WTC11 (cell line): Measurements from ENCODE around the gene PRPF8. TPM values are rescaled to one million over a fixed set of nuclear protein-coding genes. Genes with fewer than 3 reads are reported as not detected.

Source experiments
- ATAC-seq: fragments of 200-7000 bp; cut with Tn5 transposase; 2 replicates; pipeline ENCODE4 v1.10.0; 2021; ENCODE audit warnings: mild to moderate bottlenecking, moderate library complexity
- CTCF ChIA-PET: fragments of 300-600 bp; sonication (Branson Sonifier 250); formaldehyde crosslinking; loops from one replicate; lab custom pipeline; 2021; ENCODE audit warnings: antibody characterized with exemption; lab: Charles Lee
- POLR2A ChIA-PET: fragments of 350-600 bp; sonication (Branson Sonifier 250); formaldehyde crosslinking; loops from one replicate; lab custom pipeline; 2021; ENCODE audit warnings: antibody characterized with exemption; lab: Charles Lee
- DNase-seq: peaks from one replicate; pipeline ENCODE4 v3.0.0; 2021; ENCODE audit warnings: low spot score
- H3K27ac Mint-ChIP-seq: 2 replicates; pipeline ENCODE4 v1.8.0; 2021; ENCODE audit warnings: mixed read lengths
- H3K27me3 Mint-ChIP-seq: 2 replicates; pipeline ENCODE4 v1.8.0; 2021; ENCODE audit warnings: low read depth, mild to moderate bottlenecking, moderate library complexity, mixed read lengths
- H3K36me3 Mint-ChIP-seq: 2 replicates; pipeline ENCODE4 v1.8.0; 2021; ENCODE audit warnings: mixed read lengths
- H3K4me1 Mint-ChIP-seq: 2 replicates; pipeline ENCODE4 v1.8.0; 2022; ENCODE audit warnings: mixed read lengths
- H3K4me3 Mint-ChIP-seq: 2 replicates; pipeline ENCODE4 v1.8.0; 2021; ENCODE audit warnings: mild to moderate bottlenecking, moderate library complexity, mixed read lengths
- H3K9me3 Mint-ChIP-seq: 2 replicates; pipeline ENCODE4 v1.8.0; 2021; ENCODE audit warnings: mixed read lengths
- ATF1 ChIP-seq: sonication (generic); formaldehyde crosslinking; IDR thresholded peaks from 2 replicates; pipeline ENCODE4 v1.8.1; 2023; ENCODE audit warnings: mild to moderate bottlenecking, moderate library complexity, missing genetic modification reagents
- ATF3 ChIP-seq: sonication (generic); formaldehyde crosslinking; conservative IDR thresholded peaks from 2 replicates; pipeline ENCODE4 v1.8.1; 2022; ENCODE audit warnings: mild to moderate bottlenecking, missing genetic modification reagents
- CBFB ChIP-seq: sonication (generic); formaldehyde crosslinking; IDR thresholded peaks from 2 replicates; pipeline ENCODE4 v1.8.1; 2022; ENCODE audit warnings: mild to moderate bottlenecking, low read depth, missing genetic modification reagents
- E2F4 ChIP-seq: sonication (generic); formaldehyde crosslinking; IDR thresholded peaks from 2 replicates; pipeline ENCODE4 v1.8.1; 2022; ENCODE audit warnings: low read depth, mild to moderate bottlenecking, moderate library complexity, missing genetic modification reagents, borderline replicate concordance
- FOXK1 ChIP-seq: sonication (generic); formaldehyde crosslinking; IDR thresholded peaks from 2 replicates; pipeline ENCODE4 v1.8.0; 2022; ENCODE audit warnings: mild to moderate bottlenecking, moderate library complexity, missing genetic modification reagents
- FOXP1 ChIP-seq: sonication (generic); formaldehyde crosslinking; IDR thresholded peaks from 2 replicates; pipeline ENCODE4 v1.8.0; 2022; ENCODE audit warnings: missing genetic modification reagents, mild to moderate bottlenecking, moderate library complexity, borderline replicate concordance
- GRHL2 ChIP-seq: fragments of 250-450 bp; sonication (Bioruptor Pico); IDR thresholded peaks from 2 replicates; pipeline ENCODE4 v1.8.0; 2022; ENCODE audit warnings: mild to moderate bottlenecking, moderate library complexity; ENCODE audit not compliant: insufficient replicate concordance, severe bottlenecking
- HMGXB4 ChIP-seq: sonication (generic); formaldehyde crosslinking; IDR thresholded peaks from 2 replicates; pipeline ENCODE4 v1.8.1; 2023; ENCODE audit warnings: mild to moderate bottlenecking, moderate library complexity, missing genetic modification reagents
- JAZF1 ChIP-seq: fragments of 250-450 bp; sonication (Bioruptor Pico); IDR thresholded peaks from 2 replicates; pipeline ENCODE4 v1.9.0; 2021; ENCODE audit warnings: moderate library complexity, mild to moderate bottlenecking, inconsistent platforms
- KAT7 ChIP-seq: sonication (generic); formaldehyde crosslinking; IDR thresholded peaks from 2 replicates; pipeline ENCODE4 v1.8.1; 2023; ENCODE audit warnings: missing genetic modification reagents, mild to moderate bottlenecking, borderline replicate concordance
- MYBL2 ChIP-seq: sonication (generic); formaldehyde crosslinking; IDR thresholded peaks from 2 replicates; pipeline ENCODE4 v1.8.1; 2023; ENCODE audit warnings: mild to moderate bottlenecking, moderate library complexity, missing genetic modification reagents
- NFATC4 ChIP-seq: fragments of 250-450 bp; sonication (Bioruptor Pico); IDR thresholded peaks from 2 replicates; pipeline ENCODE4 v1.9.0; 2021; ENCODE audit warnings: mild to moderate bottlenecking
- NFYB ChIP-seq: sonication (generic); formaldehyde crosslinking; conservative IDR thresholded peaks from 2 replicates; pipeline ENCODE4 v1.8.0; 2022; ENCODE audit warnings: low read depth, missing genetic modification reagents
- NR3C1 ChIP-seq: sonication (generic); formaldehyde crosslinking; conservative IDR thresholded peaks from 2 replicates; pipeline ENCODE4 v1.8.1; 2023; ENCODE audit warnings: low read depth, mild to moderate bottlenecking, missing genetic modification reagents
- OVOL2 ChIP-seq: fragments of 250-450 bp; sonication (Bioruptor Pico); IDR thresholded peaks from 2 replicates; pipeline ENCODE4 v1.9.0; 2021; ENCODE audit warnings: mild to moderate bottlenecking, borderline replicate concordance
- SMAD4 ChIP-seq: sonication (generic); formaldehyde crosslinking; IDR thresholded peaks from 2 replicates; pipeline ENCODE4 v1.8.0; 2022; ENCODE audit warnings: mild to moderate bottlenecking, missing genetic modification reagents
- SP1 ChIP-seq: sonication (generic); formaldehyde crosslinking; conservative IDR thresholded peaks from 2 replicates; pipeline ENCODE4 v1.8.1; 2022; ENCODE audit warnings: missing genetic modification reagents
- ZBTB21 ChIP-seq: sonication (generic); formaldehyde crosslinking; IDR thresholded peaks from 2 replicates; pipeline ENCODE4 v1.8.1; 2023; ENCODE audit warnings: mild to moderate bottlenecking, missing genetic modification reagents, borderline replicate concordance
- ZNF121 ChIP-seq: sonication (generic); formaldehyde crosslinking; IDR thresholded peaks from 2 replicates; pipeline ENCODE4 v1.8.0; 2023; ENCODE audit warnings: missing genetic modification reagents
- ZNF263 ChIP-seq: sonication (generic); formaldehyde crosslinking; IDR thresholded peaks from 2 replicates; pipeline ENCODE4 v1.8.1; 2022; ENCODE audit warnings: low read depth, mild to moderate bottlenecking, moderate library complexity, missing genetic modification reagents
- ZNF416 ChIP-seq: fragments of 250-450 bp; sonication (Bioruptor Pico); IDR thresholded peaks from 2 replicates; pipeline ENCODE4 v1.9.0; 2021; ENCODE audit warnings: mild to moderate bottlenecking, inconsistent platforms
- ZNF671 ChIP-seq: fragments of 250-450 bp; sonication (Bioruptor Pico); IDR thresholded peaks from 2 replicates; pipeline ENCODE4 v1.8.0; 2021; ENCODE audit warnings: mild to moderate bottlenecking
- total RNA-seq: library from RNA; stranded (reverse); gene quantifications from 3 replicates; pipeline ENCODE4 v1.2.3, GENCODE V29; 2021
- TF ChIP-seq, protein P1 (sequence below): sonication (generic); formaldehyde crosslinking; IDR thresholded peaks from 2 replicates; pipeline ENCODE4 v1.8.0; 2022; ENCODE audit warnings: mild to moderate bottlenecking, missing genetic modification reagents
- TF ChIP-seq, protein P2 (sequence below): sonication (generic); formaldehyde crosslinking; IDR thresholded peaks from 2 replicates; pipeline ENCODE4 v1.8.1; 2023; ENCODE audit warnings: mild to moderate bottlenecking, missing genetic modification reagents, moderate library complexity
- TF ChIP-seq, protein P3 (sequence below): sonication (generic); formaldehyde crosslinking; IDR thresholded peaks from 2 replicates; pipeline ENCODE4 v1.8.1; 2022; ENCODE audit warnings: low read depth, missing genetic modification reagents, borderline replicate concordance
- TF ChIP-seq, protein P4 (sequence below): fragments of 200-600 bp; IDR thresholded peaks from 2 replicates; pipeline ENCODE4 v1.8.0; 2022; ENCODE audit warnings: antibody characterized with exemption
- TF ChIP-seq, protein P5 (sequence below): sonication (generic); formaldehyde crosslinking; IDR thresholded peaks from 2 replicates; pipeline ENCODE4 v1.8.1; 2023; ENCODE audit warnings: mild to moderate bottlenecking, missing genetic modification reagents

PRPF8 gene
- total RNA-seq, 1 experiment from 2014 or later = 388 TPM

GRCh38 chr17:1716076-1716911 lies 31.6 kb upstream of the PRPF8 start:
- CTCF ChIA-PET = interaction anchor here (0.5 to 5.7 kb wide), 29 partner anchors 9 to 731 kb away, joined by 3 to 64 read pairs (median 4); partner anchors contain the start of genes HIC1, RILP and SERPINF1
- H3K4me1 Mint-ChIP-seq = peaks cover 24% of the 10 kb centered on the region
- TF ChIP-seq ZNF671 (no peak), MYBL2 (CRISPR knock-in tag) (peak; percentile 66; the same call in 1 of the 2 replicates), NR3C1 (no peak), FOXK1 (CRISPR knock-in tag) (peak; percentile 91), ZNF121 (no peak), SMAD4 (CRISPR knock-in tag) (no peak), KAT7 (CRISPR knock-in tag) (no peak), ATF3 (no peak), JAZF1 (no peak), NFATC4 (no peak), ATF1 (no peak), OVOL2 (no peak), FOXP1 (CRISPR knock-in tag) (no peak), SP1 (CRISPR knock-in tag) (peak; percentile 99), E2F4 (CRISPR knock-in tag) (no peak), NFYB (CRISPR knock-in tag) (peak; percentile 100), ZNF416 (no peak), CBFB (CRISPR knock-in tag) (no peak), ZBTB21 (peak; percentile 67; the same call in 1 of the 2 replicates), ZNF263 (no peak), HMGXB4 (no peak), GRHL2 (CRISPR knock-in tag) (no peak)
- TF ChIP-seq, protein P1, sequence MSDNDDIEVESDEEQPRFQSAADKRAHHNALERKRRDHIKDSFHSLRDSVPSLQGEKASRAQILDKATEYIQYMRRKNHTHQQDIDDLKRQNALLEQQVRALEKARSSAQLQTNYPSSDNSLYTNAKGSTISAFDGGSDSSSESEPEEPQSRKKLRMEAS (CRISPR knock-in tag) = peak; percentile 52
- TF ChIP-seq, protein P2, sequence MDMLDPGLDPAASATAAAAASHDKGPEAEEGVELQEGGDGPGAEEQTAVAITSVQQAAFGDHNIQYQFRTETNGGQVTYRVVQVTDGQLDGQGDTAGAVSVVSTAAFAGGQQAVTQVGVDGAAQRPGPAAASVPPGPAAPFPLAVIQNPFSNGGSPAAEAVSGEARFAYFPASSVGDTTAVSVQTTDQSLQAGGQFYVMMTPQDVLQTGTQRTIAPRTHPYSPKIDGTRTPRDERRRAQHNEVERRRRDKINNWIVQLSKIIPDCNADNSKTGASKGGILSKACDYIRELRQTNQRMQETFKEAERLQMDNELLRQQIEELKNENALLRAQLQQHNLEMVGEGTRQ (CRISPR knock-in tag) = peak; percentile 86
- TF ChIP-seq, protein P3, sequence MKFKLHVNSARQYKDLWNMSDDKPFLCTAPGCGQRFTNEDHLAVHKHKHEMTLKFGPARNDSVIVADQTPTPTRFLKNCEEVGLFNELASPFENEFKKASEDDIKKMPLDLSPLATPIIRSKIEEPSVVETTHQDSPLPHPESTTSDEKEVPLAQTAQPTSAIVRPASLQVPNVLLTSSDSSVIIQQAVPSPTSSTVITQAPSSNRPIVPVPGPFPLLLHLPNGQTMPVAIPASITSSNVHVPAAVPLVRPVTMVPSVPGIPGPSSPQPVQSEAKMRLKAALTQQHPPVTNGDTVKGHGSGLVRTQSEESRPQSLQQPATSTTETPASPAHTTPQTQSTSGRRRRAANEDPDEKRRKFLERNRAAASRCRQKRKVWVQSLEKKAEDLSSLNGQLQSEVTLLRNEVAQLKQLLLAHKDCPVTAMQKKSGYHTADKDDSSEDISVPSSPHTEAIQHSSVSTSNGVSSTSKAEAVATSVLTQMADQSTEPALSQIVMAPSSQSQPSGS = no peak
- TF ChIP-seq, protein P4, sequence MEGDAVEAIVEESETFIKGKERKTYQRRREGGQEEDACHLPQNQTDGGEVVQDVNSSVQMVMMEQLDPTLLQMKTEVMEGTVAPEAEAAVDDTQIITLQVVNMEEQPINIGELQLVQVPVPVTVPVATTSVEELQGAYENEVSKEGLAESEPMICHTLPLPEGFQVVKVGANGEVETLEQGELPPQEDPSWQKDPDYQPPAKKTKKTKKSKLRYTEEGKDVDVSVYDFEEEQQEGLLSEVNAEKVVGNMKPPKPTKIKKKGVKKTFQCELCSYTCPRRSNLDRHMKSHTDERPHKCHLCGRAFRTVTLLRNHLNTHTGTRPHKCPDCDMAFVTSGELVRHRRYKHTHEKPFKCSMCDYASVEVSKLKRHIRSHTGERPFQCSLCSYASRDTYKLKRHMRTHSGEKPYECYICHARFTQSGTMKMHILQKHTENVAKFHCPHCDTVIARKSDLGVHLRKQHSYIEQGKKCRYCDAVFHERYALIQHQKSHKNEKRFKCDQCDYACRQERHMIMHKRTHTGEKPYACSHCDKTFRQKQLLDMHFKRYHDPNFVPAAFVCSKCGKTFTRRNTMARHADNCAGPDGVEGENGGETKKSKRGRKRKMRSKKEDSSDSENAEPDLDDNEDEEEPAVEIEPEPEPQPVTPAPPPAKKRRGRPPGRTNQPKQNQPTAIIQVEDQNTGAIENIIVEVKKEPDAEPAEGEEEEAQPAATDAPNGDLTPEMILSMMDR = no peak
- TF ChIP-seq, protein P5, sequence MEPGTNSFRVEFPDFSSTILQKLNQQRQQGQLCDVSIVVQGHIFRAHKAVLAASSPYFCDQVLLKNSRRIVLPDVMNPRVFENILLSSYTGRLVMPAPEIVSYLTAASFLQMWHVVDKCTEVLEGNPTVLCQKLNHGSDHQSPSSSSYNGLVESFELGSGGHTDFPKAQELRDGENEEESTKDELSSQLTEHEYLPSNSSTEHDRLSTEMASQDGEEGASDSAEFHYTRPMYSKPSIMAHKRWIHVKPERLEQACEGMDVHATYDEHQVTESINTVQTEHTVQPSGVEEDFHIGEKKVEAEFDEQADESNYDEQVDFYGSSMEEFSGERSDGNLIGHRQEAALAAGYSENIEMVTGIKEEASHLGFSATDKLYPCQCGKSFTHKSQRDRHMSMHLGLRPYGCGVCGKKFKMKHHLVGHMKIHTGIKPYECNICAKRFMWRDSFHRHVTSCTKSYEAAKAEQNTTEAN (CRISPR knock-in tag) = no peak

More at GRCh38 chr17:1716076-1716911, 31.6 kb upstream of the PRPF8 start:
- Mint-ChIP-seq H3K27me3 (no peaks in the 10 kb centered on the region), H3K36me3 (no peaks in the 10 kb centered on the region), H3K27ac (peak overlapping the region; percentile 99), H3K4me3 (peak overlapping the region; percentile 93), H3K9me3 (no peaks in the 10 kb centered on the region)
- POLR2A ChIA-PET = interaction anchor here (0.5 to 2.2 kb wide), 17 partner anchors 9 to 620 kb away, joined by 3 to 17 read pairs (median 3); partner anchors contain the start of genes RILP, SCARF1, SERPINF1 and TSR1
- ATAC-seq (peak; percentile 74), DNase-seq (peak; percentile 100)
